GM12891 (cell line): ENCODE results near the gene TJP2.

Source experiments
- DNase-seq: peaks from one replicate; pipeline ENCODE4 v3.0.0; 2011; ENCODE audit warnings: low spot score; ENCODE audit not compliant: insufficient read length
- FAIRE-seq: peaks from 2 replicates; lab custom pipeline; 2011; peaks lifted over from hg19 to GRCh38; lab: Jason Lieb, UNC
- PAX5 ChIP-seq: IDR thresholded peaks from 2 replicates; pipeline ENCODE4 v1.6.1; 2011; ENCODE audit warnings: low read length, moderate library complexity, mild to moderate bottlenecking; ENCODE audit not compliant: insufficient read depth, severe bottlenecking
- POLR2A ChIP-seq: IDR thresholded peaks from 2 replicates; pipeline ENCODE4 v1.6.1; 2011; ENCODE audit warnings: low read depth, low read length, control low read depth
- POLR2AphosphoS5 ChIP-seq: IDR thresholded peaks from 2 replicates; pipeline ENCODE4 v1.6.1; 2011; ENCODE audit warnings: low read depth, low read length, control low read depth
- POU2F2 ChIP-seq: IDR thresholded peaks from 2 replicates; pipeline ENCODE4 v1.6.1; 2011; ENCODE audit warnings: low read depth, mild to moderate bottlenecking, control low read depth, low read length, moderate library complexity
- SPI1 ChIP-seq: IDR thresholded peaks from 2 replicates; pipeline ENCODE4 v1.6.1; 2011; ENCODE audit warnings: low read depth, low read length, control low read depth
- TAF1 ChIP-seq: IDR thresholded peaks from 2 replicates; pipeline ENCODE4 v1.6.1; 2011; ENCODE audit warnings: low read depth, low read length, control low read depth

TJP2 gene

DNA sequence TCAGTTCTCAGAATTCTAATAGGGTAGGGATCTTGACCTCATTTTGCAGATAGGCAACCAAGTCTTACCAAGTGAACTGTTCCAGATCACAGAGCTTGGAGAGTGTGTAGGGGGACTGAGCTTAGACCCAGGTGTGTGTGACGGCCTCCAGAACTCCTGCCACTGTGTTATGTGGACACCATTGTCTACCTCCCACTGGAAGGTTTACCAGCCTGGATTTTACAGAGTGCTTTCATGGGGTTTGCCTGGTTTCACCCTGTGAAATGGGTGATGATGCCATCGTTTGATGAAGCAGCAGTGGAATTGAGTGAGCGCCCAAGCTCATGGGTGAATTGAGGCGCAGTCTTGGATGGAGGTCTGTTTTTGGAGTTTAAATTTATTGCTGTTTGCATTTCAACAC, 23.6 kb downstream of the TJP2 start:
- DNase-seq (no peak), FAIRE-seq (no peak)
- TF ChIP-seq POLR2AphosphoS5 (no peak), PAX5 (no peak), POLR2A (no peak), SPI1 (no peak), POU2F2 (no peak), TAF1 (no peak)

- FAIRE-seq (no peak), DNase-seq (no peak)
- TF ChIP-seq POLR2AphosphoS5, result no peak
- TF ChIP-seq POLR2A, result no peak
- no peak for TF ChIP-seq SPI1
- no peak for TF ChIP-seq PAX5
- no peak for TF ChIP-seq TAF1
- no peak for TF ChIP-seq POU2F2
Measured at GRCh38 chr9:69198521-69199220, 24.6 kb downstream of the TJP2 start.

- DNase-seq, result no peak
Measured at GRCh38 chr9:69199769-69200470, 25.8 kb downstream of the TJP2 start.

DNA sequence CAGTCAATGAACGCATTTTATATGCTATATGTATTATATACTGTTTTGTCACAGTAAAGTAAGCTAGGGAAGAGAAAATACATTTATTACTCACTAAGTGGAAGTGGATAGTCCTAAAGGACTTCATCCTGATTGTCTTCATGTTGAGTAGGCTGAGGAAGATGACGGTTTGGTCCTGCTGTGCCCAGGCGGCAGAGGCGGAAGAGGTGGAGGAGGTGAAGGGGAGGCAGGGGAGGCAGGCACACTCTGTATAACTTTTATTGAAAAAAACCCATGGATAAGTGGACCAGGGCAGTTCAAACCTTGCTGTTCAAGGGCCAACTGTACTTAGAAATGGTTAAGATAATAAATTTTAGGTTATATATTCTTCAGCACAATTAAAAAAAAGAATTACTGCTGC, 28.5 kb downstream of the TJP2 start:
- no peak for DNase-seq
- FAIRE-seq, result no peak
- no peak for TF ChIP-seq TAF1
- no peak for TF ChIP-seq PAX5
- TF ChIP-seq POLR2AphosphoS5, result no peak
- TF ChIP-seq POLR2A, result no peak
- no peak for TF ChIP-seq SPI1
- no peak for TF ChIP-seq POU2F2

More at GRCh38 chr9:69199769-69200470, 25.8 kb downstream of the TJP2 start:
- no peak for TF ChIP-seq POLR2AphosphoS5
- TF ChIP-seq SPI1, result no peak
- TF ChIP-seq PAX5, result no peak
- no peak for TF ChIP-seq TAF1
- TF ChIP-seq POLR2A, result no peak
- peak; percentile 23 for FAIRE-seq

GRCh38 chr9:69204326-69204725, 30.2 kb downstream of the TJP2 start:
- DNase-seq, result no peak
- FAIRE-seq, result no peak
- TF ChIP-seq PAX5, result no peak
- no peak for TF ChIP-seq SPI1
- TF ChIP-seq TAF1, result no peak
- TF ChIP-seq POLR2A, result no peak
- no peak for TF ChIP-seq POU2F2
- no peak for TF ChIP-seq POLR2AphosphoS5

DNA sequence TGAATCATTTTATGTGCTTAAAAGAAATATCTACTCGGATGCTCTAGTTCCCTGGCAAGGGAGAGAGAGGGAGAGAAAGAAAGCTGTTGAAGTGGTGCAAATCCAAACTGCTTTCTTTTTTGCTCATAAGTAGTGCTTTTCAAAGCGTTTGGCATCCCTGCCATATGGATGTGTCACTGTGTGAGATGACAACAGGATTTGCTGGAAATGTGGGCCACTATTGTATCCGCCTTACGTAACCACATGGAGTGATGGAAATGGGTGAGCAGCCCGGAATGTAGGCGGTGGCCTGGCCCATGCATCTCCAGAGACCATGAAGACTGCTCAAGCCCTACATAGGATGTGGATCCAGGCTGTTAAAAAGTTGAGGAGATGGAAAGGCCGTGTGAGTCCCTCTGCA, 30.8 kb downstream of the TJP2 start:
- no peak for TF ChIP-seq PAX5
- TF ChIP-seq SPI1, result no peak
- no peak for TF ChIP-seq POU2F2
- TF ChIP-seq TAF1, result no peak
- no peak for TF ChIP-seq POLR2A
- no peak for TF ChIP-seq POLR2AphosphoS5
- DNase-seq, result no peak
- no peak for FAIRE-seq

GRCh38 chr9:69206047-69206446, 32.0 kb downstream of the TJP2 start:
- no peak for FAIRE-seq
- no peak for DNase-seq

DNA sequence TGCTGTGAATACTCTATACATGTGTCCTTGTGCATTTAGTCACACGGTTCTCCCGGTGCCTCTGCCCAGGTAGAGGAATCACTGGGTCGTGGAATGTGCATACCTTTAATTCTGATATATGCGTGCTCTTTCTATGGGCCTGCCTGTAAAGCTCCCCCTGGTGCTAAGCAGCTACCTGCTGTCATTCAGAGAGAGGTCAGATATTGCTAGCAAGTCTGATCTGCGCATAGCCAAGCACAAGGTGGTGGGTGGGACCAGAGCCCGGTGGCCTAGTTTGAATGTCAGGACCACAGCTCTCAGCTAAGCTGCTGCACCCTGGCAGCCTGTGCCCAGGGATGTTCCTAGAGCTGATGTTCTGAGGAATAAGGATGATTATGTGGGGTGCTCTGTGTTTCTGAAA, 33.4 kb downstream of the TJP2 start:
- no peak for DNase-seq

More at GRCh38 chr9:69206047-69206446, 32.0 kb downstream of the TJP2 start:
- no peak for TF ChIP-seq TAF1
- TF ChIP-seq POLR2AphosphoS5, result no peak
- no peak for TF ChIP-seq POLR2A
- no peak for TF ChIP-seq PAX5
- TF ChIP-seq SPI1, result no peak
- TF ChIP-seq POU2F2, result no peak

DNA sequence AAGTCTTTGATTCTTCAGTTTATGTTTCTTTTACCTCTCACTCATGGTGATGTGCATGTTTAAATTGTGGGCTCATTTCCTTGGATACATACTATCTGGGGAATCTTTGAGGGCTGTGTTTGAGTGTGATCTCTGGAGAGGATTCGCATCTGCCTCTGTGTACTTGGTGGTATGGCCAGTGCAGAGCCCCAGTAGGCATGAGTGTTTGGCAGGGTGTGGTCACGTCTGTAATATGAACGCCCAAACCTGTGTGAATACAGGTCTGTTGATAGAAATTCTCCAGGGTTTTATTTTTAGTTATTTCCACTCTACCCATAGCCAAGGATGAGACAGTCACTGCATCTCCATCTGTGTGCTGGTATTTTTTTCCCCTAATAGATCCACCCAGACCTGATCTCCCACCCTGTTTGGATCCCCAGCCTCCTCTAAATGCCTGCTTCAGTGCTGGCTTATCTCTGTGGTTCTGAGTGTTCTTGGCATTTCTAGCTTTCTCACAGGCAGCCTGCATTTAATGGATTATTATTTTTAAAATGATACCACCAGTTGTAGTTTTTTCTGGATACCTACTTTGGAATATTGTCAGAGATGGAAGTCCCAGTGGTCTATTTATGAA, 37.5 kb downstream of the TJP2 start:
- no peak for TF ChIP-seq POLR2A
- no peak for TF ChIP-seq POLR2AphosphoS5
- TF ChIP-seq SPI1, result no peak
- DNase-seq (no peak), FAIRE-seq (no peak)

More for the DNA sequence above, 33.4 kb downstream of the TJP2 start:
- TF ChIP-seq POLR2AphosphoS5 (no peak), POLR2A (no peak), TAF1 (no peak), SPI1 (no peak), POU2F2 (no peak), PAX5 (no peak)
- no peak for FAIRE-seq

- FAIRE-seq (no peak), DNase-seq (no peak)
- no peak for TF ChIP-seq POLR2A
- no peak for TF ChIP-seq PAX5
- no peak for TF ChIP-seq TAF1
- TF ChIP-seq POLR2AphosphoS5, result no peak
Measured at GRCh38 chr9:69213647-69214046, 39.6 kb downstream of the TJP2 start.
